ENCODE measurements around the gene PTH1R.

Gene PTH1R

GRCh38 chr3:46930166-46930944 is 52.8 kb downstream of the PTH1R start:
- POLR2A ChIA-PET = interaction anchor here (0.8 kb wide), 1 partner anchor 79 kb away, joined by 3 read pairs; no protein-coding TSS in a partner anchor
- CTCF ChIA-PET = interaction anchor here (0.7 kb wide), 1 partner anchor 12 kb away, joined by 3 read pairs; no protein-coding TSS in a partner anchor
- no peak for TF ChIP-seq SUZ12 (IDR thresholded peaks at IDR 0.05)
- TF ChIP-seq FOXK2 (IDR thresholded peaks at IDR 0.05) = no peak
- no peak for TF ChIP-seq ZNF384 (IDR thresholded peaks at IDR 0.05)
- TF ChIP-seq L3MBTL2 (conservative IDR thresholded peaks at IDR 0.05) = no peak
- TF ChIP-seq NFRKB (IDR thresholded peaks at IDR 0.05) = no peak
- no peak for DNase-seq (ENCODE audit: extremely low spot score)

GRCh38 chr3:46930945-46931403 is 53.5 kb downstream of the PTH1R start:
- ChIA-PET POLR2A (interaction anchor here (0.8 kb wide), 1 partner anchor 78 kb away, joined by 3 read pairs; no protein-coding TSS in a partner anchor), CTCF (interaction anchor here (0.6 to 0.7 kb wide), 3 partner anchors 11 to 858 kb away, joined by 3 to 6 read pairs (median 4); no protein-coding TSS in a partner anchor)
- no peak for DNase-seq (ENCODE audit: extremely low spot score)
- TF ChIP-seq ELF4 (IDR thresholded peaks at IDR 0.05) (no peak), L3MBTL2 (conservative IDR thresholded peaks at IDR 0.05) (no peak), LEF1 (IDR thresholded peaks at IDR 0.05; ENCODE audit: borderline replicate concordance) (no peak), ARNT (IDR thresholded peaks at IDR 0.05) (no peak), NFRKB (IDR thresholded peaks at IDR 0.05) (no peak), FOXM1 (IDR thresholded peaks at IDR 0.05; ENCODE audit: borderline replicate concordance) (no peak), CTBP1 (IDR thresholded peaks at IDR 0.05; ENCODE audit: borderline replicate concordance) (no peak), TARDBP (IDR thresholded peaks at IDR 0.05) (no peak), SUZ12 (IDR thresholded peaks at IDR 0.05) (no peak)

GRCh38 chr3:46931631-46932331 is 54.3 kb downstream of the PTH1R start:
- ChIA-PET CTCF (interaction anchor here (0.6 kb wide), 2 partner anchors 12 to 857 kb away, joined by 4 to 6 read pairs; no protein-coding TSS in a partner anchor), POLR2A (interaction anchor here (0.8 kb wide), 1 partner anchor 78 kb away, joined by 3 read pairs; no protein-coding TSS in a partner anchor)
- DNase-seq (ENCODE audit: extremely low spot score) = no peak
- TF ChIP-seq PKNOX1 (IDR thresholded peaks at IDR 0.05) (no peak), ARNT (IDR thresholded peaks at IDR 0.05) (no peak), SUZ12 (IDR thresholded peaks at IDR 0.05) (no peak)

- ChIA-PET POLR2A (no interaction called here), CTCF (no interaction called here)
- no peak for DNase-seq (ENCODE audit: extremely low spot score)
- TF ChIP-seq FOXK2 (IDR thresholded peaks at IDR 0.05) (no peak), HDGF (IDR thresholded peaks at IDR 0.05; ENCODE audit: borderline replicate concordance) (no peak)
Measured at GRCh38 chr3:46932455-46933225, 55.1 kb downstream of the PTH1R start.

- POLR2A ChIA-PET = no interaction called here
- no peak for TF ChIP-seq CTBP1 (IDR thresholded peaks at IDR 0.05; ENCODE audit: borderline replicate concordance)
- no peak for TF ChIP-seq ELF4 (IDR thresholded peaks at IDR 0.05)
- no peak for TF ChIP-seq TARDBP (IDR thresholded peaks at IDR 0.05)
- TF ChIP-seq BHLHE40 (IDR thresholded peaks at IDR 0.05; ENCODE audit: borderline replicate concordance) = no peak
- TF ChIP-seq FOXM1 (IDR thresholded peaks at IDR 0.05; ENCODE audit: borderline replicate concordance) = no peak
- TF ChIP-seq HDGF (IDR thresholded peaks at IDR 0.05; ENCODE audit: borderline replicate concordance) = no peak
- TF ChIP-seq FOXK2 (IDR thresholded peaks at IDR 0.05) = no peak
- TF ChIP-seq ZNF384 (IDR thresholded peaks at IDR 0.05) = no peak
- no peak for TF ChIP-seq ARNT (IDR thresholded peaks at IDR 0.05)
- TF ChIP-seq L3MBTL2 (conservative IDR thresholded peaks at IDR 0.05) = no peak
- TF ChIP-seq FOXA1 (IDR thresholded peaks at IDR 0.05) = no peak
- TF ChIP-seq SP1 (IDR thresholded peaks at IDR 0.05) = no peak
- TF ChIP-seq LEF1 (IDR thresholded peaks at IDR 0.05; ENCODE audit: borderline replicate concordance) = no peak
- no peak for TF ChIP-seq PKNOX1 (IDR thresholded peaks at IDR 0.05)
- TF ChIP-seq NFRKB (IDR thresholded peaks at IDR 0.05) = no peak
- no peak for TF ChIP-seq SUZ12 (IDR thresholded peaks at IDR 0.05)
- no peak for DNase-seq (ENCODE audit: extremely low spot score)
- CTCF ChIA-PET = interaction anchor here (0.5 to 0.7 kb wide), 2 partner anchors 9 to 228 kb away, joined by 3 read pairs; no protein-coding TSS in a partner anchor
Measured at GRCh38 chr3:46933261-46933660, 55.7 kb downstream of the PTH1R start.

GRCh38 chr3:46934072-46934471 is 56.6 kb downstream of the PTH1R start:
- CTCF ChIA-PET = interaction anchor here (0.5 to 1.8 kb wide), 3 partner anchors 10 to 228 kb away, joined by 3 to 5 read pairs (median 3); no protein-coding TSS in a partner anchor
- POLR2A ChIA-PET = interaction anchor here (2.7 kb wide), 1 partner anchor 46 kb away, joined by 9 read pairs; the partner anchor contains the start of gene NBEAL2
- DNase-seq (ENCODE audit: extremely low spot score) = no peak
- TF ChIP-seq SP1 (IDR thresholded peaks at IDR 0.05) (no peak), LEF1 (IDR thresholded peaks at IDR 0.05; ENCODE audit: borderline replicate concordance) (no peak), HDGF (IDR thresholded peaks at IDR 0.05; ENCODE audit: borderline replicate concordance) (no peak), FOXM1 (IDR thresholded peaks at IDR 0.05; ENCODE audit: borderline replicate concordance) (no peak), NFRKB (IDR thresholded peaks at IDR 0.05) (no peak), TARDBP (IDR thresholded peaks at IDR 0.05) (no peak), BHLHE40 (IDR thresholded peaks at IDR 0.05; ENCODE audit: borderline replicate concordance) (no peak), CTBP1 (IDR thresholded peaks at IDR 0.05; ENCODE audit: borderline replicate concordance) (no peak), SUZ12 (IDR thresholded peaks at IDR 0.05) (no peak), ARNT (IDR thresholded peaks at IDR 0.05) (no peak), ELF4 (IDR thresholded peaks at IDR 0.05) (no peak), FOXA1 (IDR thresholded peaks at IDR 0.05) (no peak), PKNOX1 (IDR thresholded peaks at IDR 0.05) (no peak), FOXK2 (IDR thresholded peaks at IDR 0.05) (no peak), L3MBTL2 (conservative IDR thresholded peaks at IDR 0.05) (no peak), ZNF384 (IDR thresholded peaks at IDR 0.05) (no peak)
